Measurements from ENCODE around the gene ANKS1B.

DNA sequence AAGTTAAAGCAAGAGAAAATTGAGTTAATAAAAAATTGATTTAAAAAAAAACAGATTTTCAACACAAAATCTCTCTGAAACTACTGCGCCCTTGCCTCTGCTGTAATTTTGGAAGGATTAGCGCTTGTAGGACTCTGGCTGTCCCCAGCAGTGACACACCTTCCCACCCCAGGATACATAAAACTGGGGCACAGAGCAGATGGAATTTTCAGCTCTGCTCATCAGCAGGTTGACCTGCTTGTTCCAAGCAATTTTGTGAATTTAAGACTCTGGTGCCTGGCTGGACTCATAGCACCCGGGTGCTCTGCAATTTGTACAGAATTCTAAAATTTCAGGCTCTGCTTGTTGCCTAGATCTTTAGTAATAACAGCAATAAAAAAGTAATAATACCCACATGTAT, 595.0 kb downstream of the ANKS1B start:
- TF ChIP-seq, protein P1, sequence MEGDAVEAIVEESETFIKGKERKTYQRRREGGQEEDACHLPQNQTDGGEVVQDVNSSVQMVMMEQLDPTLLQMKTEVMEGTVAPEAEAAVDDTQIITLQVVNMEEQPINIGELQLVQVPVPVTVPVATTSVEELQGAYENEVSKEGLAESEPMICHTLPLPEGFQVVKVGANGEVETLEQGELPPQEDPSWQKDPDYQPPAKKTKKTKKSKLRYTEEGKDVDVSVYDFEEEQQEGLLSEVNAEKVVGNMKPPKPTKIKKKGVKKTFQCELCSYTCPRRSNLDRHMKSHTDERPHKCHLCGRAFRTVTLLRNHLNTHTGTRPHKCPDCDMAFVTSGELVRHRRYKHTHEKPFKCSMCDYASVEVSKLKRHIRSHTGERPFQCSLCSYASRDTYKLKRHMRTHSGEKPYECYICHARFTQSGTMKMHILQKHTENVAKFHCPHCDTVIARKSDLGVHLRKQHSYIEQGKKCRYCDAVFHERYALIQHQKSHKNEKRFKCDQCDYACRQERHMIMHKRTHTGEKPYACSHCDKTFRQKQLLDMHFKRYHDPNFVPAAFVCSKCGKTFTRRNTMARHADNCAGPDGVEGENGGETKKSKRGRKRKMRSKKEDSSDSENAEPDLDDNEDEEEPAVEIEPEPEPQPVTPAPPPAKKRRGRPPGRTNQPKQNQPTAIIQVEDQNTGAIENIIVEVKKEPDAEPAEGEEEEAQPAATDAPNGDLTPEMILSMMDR (IDR thresholded peaks at IDR 0.05; ENCODE audit: insufficient read depth, low read depth, low read length) = no peak
- no peak for TF ChIP-seq EZH2 (IDR thresholded peaks at IDR 0.05; ENCODE audit: insufficient read depth, low read length)
